WTC11 (cell line): Measurements from ENCODE around the gene CREB3L4. TPM values are rescaled to one million over a fixed set of nuclear protein-coding genes. Genes with fewer than 3 reads are reported as not detected.

Source experiments
- ATAC-seq: fragments of 200-7000 bp; cut with Tn5 transposase; 2 replicates; pipeline ENCODE4 v1.10.0; 2021; ENCODE audit warnings: mild to moderate bottlenecking, moderate library complexity
- CTCF ChIA-PET: fragments of 300-600 bp; sonication (Branson Sonifier 250); formaldehyde crosslinking; loops from one replicate; lab custom pipeline; 2021; ENCODE audit warnings: antibody characterized with exemption; lab: Charles Lee
- POLR2A ChIA-PET: fragments of 350-600 bp; sonication (Branson Sonifier 250); formaldehyde crosslinking; loops from one replicate; lab custom pipeline; 2021; ENCODE audit warnings: antibody characterized with exemption; lab: Charles Lee
- DNase-seq: peaks from one replicate; pipeline ENCODE4 v3.0.0; 2021; ENCODE audit warnings: low spot score
- H3K27ac Mint-ChIP-seq: 2 replicates; pipeline ENCODE4 v1.8.0; 2021; ENCODE audit warnings: mixed read lengths
- H3K27me3 Mint-ChIP-seq: 2 replicates; pipeline ENCODE4 v1.8.0; 2021; ENCODE audit warnings: low read depth, mild to moderate bottlenecking, moderate library complexity, mixed read lengths
- H3K36me3 Mint-ChIP-seq: 2 replicates; pipeline ENCODE4 v1.8.0; 2021; ENCODE audit warnings: mixed read lengths
- H3K4me1 Mint-ChIP-seq: 2 replicates; pipeline ENCODE4 v1.8.0; 2022; ENCODE audit warnings: mixed read lengths
- H3K4me3 Mint-ChIP-seq: 2 replicates; pipeline ENCODE4 v1.8.0; 2021; ENCODE audit warnings: mild to moderate bottlenecking, moderate library complexity, mixed read lengths
- H3K9me3 Mint-ChIP-seq: 2 replicates; pipeline ENCODE4 v1.8.0; 2021; ENCODE audit warnings: mixed read lengths
- ESRRA ChIP-seq: sonication (generic); formaldehyde crosslinking; IDR thresholded peaks from 2 replicates; pipeline ENCODE4 v1.8.1; 2022; ENCODE audit warnings: mild to moderate bottlenecking, missing genetic modification reagents, borderline replicate concordance
- FOXJ3 ChIP-seq: sonication (generic); formaldehyde crosslinking; IDR thresholded peaks from 2 replicates; pipeline ENCODE4 v1.9.0; 2021; ENCODE audit warnings: missing genetic modification reagents, mild to moderate bottlenecking, borderline replicate concordance
- GABPB1 ChIP-seq: sonication (generic); formaldehyde crosslinking; IDR thresholded peaks from 2 replicates; pipeline ENCODE4 v1.8.1; 2023; ENCODE audit warnings: mild to moderate bottlenecking, missing genetic modification reagents
- NFATC4 ChIP-seq: fragments of 250-450 bp; sonication (Bioruptor Pico); IDR thresholded peaks from 2 replicates; pipeline ENCODE4 v1.9.0; 2021; ENCODE audit warnings: mild to moderate bottlenecking
- NR1H2 ChIP-seq: sonication (generic); formaldehyde crosslinking; IDR thresholded peaks from 2 replicates; pipeline ENCODE4 v1.9.0; 2021; ENCODE audit warnings: mild to moderate bottlenecking, moderate library complexity, missing genetic modification reagents
- OVOL2 ChIP-seq: fragments of 250-450 bp; sonication (Bioruptor Pico); IDR thresholded peaks from 2 replicates; pipeline ENCODE4 v1.9.0; 2021; ENCODE audit warnings: mild to moderate bottlenecking, borderline replicate concordance
- TP53 ChIP-seq: sonication (generic); formaldehyde crosslinking; IDR thresholded peaks from 2 replicates; pipeline ENCODE4 v1.8.1; 2023; ENCODE audit warnings: mild to moderate bottlenecking, missing genetic modification reagents
- ZNF138 ChIP-seq: sonication (generic); formaldehyde crosslinking; conservative IDR thresholded peaks from 2 replicates; pipeline ENCODE4 v1.8.1; 2022; ENCODE audit warnings: mild to moderate bottlenecking, moderate library complexity, missing genetic modification reagents
- ZNF317 ChIP-seq: sonication (generic); formaldehyde crosslinking; IDR thresholded peaks from 2 replicates; pipeline ENCODE4 v1.8.1; 2023; ENCODE audit warnings: low read depth, mild to moderate bottlenecking, moderate library complexity, missing genetic modification reagents, borderline replicate concordance
- total RNA-seq: library from RNA; stranded (reverse); gene quantifications from 3 replicates; pipeline ENCODE4 v1.2.3, GENCODE V29; 2021
- TF ChIP-seq, protein P1 (sequence below): fragments of 200-600 bp; IDR thresholded peaks from 2 replicates; pipeline ENCODE4 v1.8.0; 2022; ENCODE audit warnings: antibody characterized with exemption
- TF ChIP-seq, protein P2 (sequence below): fragments of 250-450 bp; sonication (Bioruptor Pico); IDR thresholded peaks from 2 replicates; pipeline ENCODE4 v1.8.0; 2021; ENCODE audit warnings: mild to moderate bottlenecking
- TF ChIP-seq, protein P3 (sequence below): sonication (generic); formaldehyde crosslinking; IDR thresholded peaks from 2 replicates; pipeline ENCODE4 v1.8.1; 2022; ENCODE audit warnings: mild to moderate bottlenecking, moderate library complexity, missing genetic modification reagents
- TF ChIP-seq, protein P4 (sequence below): fragments of 250-450 bp; sonication (Bioruptor Pico); conservative IDR thresholded peaks from 2 replicates; pipeline ENCODE4 v1.9.0; 2021; ENCODE audit warnings: mild to moderate bottlenecking
- TF ChIP-seq, protein P5 (sequence below): sonication (generic); formaldehyde crosslinking; conservative IDR thresholded peaks from 2 replicates; pipeline ENCODE4 v1.8.1; 2023; ENCODE audit warnings: mild to moderate bottlenecking, low read depth, missing genetic modification reagents, moderate library complexity
- TF ChIP-seq, protein P6 (sequence below): sonication (generic); formaldehyde crosslinking; IDR thresholded peaks from 2 replicates; pipeline ENCODE4 v1.8.1; 2023; ENCODE audit warnings: mild to moderate bottlenecking, missing genetic modification reagents, moderate library complexity
- TF ChIP-seq, protein P7 (sequence below): fragments of 250-450 bp; sonication (Bioruptor Pico); IDR thresholded peaks from 2 replicates; pipeline ENCODE4 v2.1.2; 2022; ENCODE audit warnings: mild to moderate bottlenecking, moderate library complexity
- TF ChIP-seq, protein P8 (sequence below): sonication (generic); formaldehyde crosslinking; IDR thresholded peaks from 2 replicates; pipeline ENCODE4 v1.8.0; 2023; ENCODE audit warnings: missing genetic modification reagents, mild to moderate bottlenecking, borderline replicate concordance

The CREB3L4 gene
- total RNA-seq, 1 experiment from 2014 or later: 33.1 TPM

DNA sequence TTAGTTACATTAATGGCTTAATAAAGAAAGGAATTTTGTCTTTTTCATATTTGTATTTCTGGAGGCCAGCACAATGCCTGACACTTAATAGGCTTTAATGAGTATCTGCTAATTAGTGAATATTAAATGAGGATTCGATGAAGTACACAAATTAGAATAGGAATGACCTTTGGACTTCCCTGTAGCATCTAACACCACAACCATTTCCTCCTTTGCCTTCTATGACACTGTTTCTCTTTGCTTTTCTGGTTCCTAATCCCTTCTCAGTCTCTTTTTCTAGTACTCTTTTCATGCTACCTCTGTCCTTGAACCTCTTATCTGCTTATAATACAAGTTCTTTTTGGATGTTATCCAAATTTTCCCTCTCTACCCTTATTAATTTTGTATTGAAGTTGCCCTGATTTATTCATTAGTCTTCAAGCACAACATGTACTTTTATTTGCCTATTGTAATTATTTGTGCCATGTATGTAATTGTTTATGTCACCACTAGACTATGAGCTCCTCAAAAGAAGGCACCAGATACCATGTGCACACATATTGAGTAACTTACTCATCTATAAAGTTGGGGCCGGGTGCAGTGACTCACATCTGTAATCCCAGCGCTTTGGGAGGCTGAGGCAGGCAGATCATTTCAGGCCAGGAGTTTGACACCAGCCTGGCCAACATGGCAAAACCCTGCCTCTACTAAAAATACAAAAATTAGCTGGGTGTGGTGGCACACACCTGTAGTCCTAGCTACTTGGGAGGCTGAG lies 46.6 kb downstream of the CREB3L4 start (continued):
- TF ChIP-seq GABPB1 (CRISPR knock-in tag): no peak
- TF ChIP-seq, protein P1, sequence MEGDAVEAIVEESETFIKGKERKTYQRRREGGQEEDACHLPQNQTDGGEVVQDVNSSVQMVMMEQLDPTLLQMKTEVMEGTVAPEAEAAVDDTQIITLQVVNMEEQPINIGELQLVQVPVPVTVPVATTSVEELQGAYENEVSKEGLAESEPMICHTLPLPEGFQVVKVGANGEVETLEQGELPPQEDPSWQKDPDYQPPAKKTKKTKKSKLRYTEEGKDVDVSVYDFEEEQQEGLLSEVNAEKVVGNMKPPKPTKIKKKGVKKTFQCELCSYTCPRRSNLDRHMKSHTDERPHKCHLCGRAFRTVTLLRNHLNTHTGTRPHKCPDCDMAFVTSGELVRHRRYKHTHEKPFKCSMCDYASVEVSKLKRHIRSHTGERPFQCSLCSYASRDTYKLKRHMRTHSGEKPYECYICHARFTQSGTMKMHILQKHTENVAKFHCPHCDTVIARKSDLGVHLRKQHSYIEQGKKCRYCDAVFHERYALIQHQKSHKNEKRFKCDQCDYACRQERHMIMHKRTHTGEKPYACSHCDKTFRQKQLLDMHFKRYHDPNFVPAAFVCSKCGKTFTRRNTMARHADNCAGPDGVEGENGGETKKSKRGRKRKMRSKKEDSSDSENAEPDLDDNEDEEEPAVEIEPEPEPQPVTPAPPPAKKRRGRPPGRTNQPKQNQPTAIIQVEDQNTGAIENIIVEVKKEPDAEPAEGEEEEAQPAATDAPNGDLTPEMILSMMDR: no peak
- TF ChIP-seq, all 79 proteins: peak for 0

DNA sequence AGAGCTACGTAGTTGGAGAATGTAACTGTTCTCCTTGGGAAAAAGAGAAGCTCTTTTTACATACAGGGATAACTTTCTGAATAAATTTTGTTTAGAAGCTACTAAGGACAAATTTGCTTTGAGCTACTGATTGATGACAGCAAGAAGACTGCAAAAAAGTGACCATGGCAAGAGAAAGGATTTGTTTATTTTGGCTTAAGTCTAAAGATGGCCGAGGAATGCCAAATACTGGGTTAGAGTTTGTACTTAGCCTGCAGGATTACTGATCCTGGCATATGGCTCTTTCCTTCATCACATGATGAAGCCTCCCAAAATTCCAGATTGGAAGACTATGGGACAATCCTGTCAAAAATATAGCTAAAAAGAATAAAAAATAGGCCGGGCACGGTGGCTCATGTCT lies 51.6 kb downstream of the CREB3L4 start:
- ATAC-seq (no peak), DNase-seq (no peak)
- POLR2A ChIA-PET: interaction anchor here (0.6 to 0.7 kb wide), 3 partner anchors 108 to 718 kb away, joined by 3 to 5 read pairs (median 4); no protein-coding TSS in a partner anchor
- no peak overlapping the region for H3K4me3 Mint-ChIP-seq
- CTCF ChIA-PET: no interaction called here
- H3K9me3 Mint-ChIP-seq: no peaks in the 10 kb centered on the region
- H3K27me3 Mint-ChIP-seq: no peaks in the 10 kb centered on the region; the same call in 1 of the 2 replicates
- TF ChIP-seq, protein P2, sequence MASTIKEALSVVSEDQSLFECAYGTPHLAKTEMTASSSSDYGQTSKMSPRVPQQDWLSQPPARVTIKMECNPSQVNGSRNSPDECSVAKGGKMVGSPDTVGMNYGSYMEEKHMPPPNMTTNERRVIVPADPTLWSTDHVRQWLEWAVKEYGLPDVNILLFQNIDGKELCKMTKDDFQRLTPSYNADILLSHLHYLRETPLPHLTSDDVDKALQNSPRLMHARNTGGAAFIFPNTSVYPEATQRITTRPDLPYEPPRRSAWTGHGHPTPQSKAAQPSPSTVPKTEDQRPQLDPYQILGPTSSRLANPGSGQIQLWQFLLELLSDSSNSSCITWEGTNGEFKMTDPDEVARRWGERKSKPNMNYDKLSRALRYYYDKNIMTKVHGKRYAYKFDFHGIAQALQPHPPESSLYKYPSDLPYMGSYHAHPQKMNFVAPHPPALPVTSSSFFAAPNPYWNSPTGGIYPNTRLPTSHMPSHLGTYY (CRISPR knock-in tag): no peak
- TF ChIP-seq, protein P3, sequence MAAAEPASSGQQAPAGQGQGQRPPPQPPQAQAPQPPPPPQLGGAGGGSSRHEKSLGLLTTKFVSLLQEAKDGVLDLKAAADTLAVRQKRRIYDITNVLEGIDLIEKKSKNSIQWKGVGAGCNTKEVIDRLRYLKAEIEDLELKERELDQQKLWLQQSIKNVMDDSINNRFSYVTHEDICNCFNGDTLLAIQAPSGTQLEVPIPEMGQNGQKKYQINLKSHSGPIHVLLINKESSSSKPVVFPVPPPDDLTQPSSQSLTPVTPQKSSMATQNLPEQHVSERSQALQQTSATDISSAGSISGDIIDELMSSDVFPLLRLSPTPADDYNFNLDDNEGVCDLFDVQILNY (CRISPR knock-in tag): no peak
- TF ChIP-seq, protein P4, sequence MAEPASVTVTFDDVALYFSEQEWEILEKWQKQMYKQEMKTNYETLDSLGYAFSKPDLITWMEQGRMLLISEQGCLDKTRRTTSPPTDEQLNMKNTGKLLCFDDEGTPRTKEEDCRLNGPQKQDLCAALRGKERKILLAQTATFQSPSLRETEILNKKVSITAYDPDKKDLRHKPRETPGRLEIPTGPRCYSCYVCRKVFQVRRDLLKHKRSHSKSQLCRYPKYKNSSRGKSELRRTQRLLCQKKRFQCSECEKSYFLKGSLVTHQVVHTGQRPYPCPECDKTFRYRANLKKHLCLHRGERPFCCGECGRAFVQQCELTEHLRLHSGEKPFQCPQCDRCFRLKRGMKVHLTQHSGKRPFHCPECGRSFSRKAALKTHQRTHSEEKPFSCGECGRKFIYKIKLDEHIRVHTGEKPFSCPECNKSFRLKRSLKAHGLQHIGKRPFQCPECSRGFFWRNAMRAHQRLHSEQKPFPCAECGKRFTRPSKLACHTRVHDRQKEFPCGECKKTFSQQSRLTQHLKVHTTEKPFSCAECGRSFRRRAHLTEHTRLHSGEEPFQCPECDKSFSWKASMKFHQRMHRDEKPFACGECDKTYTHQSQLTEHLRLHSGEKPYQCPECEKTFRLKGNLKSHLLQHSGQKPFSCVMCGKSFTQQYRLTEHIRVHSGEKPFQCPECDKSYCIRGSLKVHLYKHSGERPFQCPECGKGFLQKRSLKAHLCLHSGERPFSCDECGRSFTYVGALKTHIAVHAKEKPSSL (CRISPR knock-in tag): no peak
- TF ChIP-seq ZNF317 (CRISPR knock-in tag): no peak
- TF ChIP-seq NR1H2 (CRISPR knock-in tag): no peak
- no peak for TF ChIP-seq ESRRA (CRISPR knock-in tag)
- TF ChIP-seq NFATC4 (CRISPR knock-in tag): no peak
- no peak for TF ChIP-seq TP53
- TF ChIP-seq, protein P5, sequence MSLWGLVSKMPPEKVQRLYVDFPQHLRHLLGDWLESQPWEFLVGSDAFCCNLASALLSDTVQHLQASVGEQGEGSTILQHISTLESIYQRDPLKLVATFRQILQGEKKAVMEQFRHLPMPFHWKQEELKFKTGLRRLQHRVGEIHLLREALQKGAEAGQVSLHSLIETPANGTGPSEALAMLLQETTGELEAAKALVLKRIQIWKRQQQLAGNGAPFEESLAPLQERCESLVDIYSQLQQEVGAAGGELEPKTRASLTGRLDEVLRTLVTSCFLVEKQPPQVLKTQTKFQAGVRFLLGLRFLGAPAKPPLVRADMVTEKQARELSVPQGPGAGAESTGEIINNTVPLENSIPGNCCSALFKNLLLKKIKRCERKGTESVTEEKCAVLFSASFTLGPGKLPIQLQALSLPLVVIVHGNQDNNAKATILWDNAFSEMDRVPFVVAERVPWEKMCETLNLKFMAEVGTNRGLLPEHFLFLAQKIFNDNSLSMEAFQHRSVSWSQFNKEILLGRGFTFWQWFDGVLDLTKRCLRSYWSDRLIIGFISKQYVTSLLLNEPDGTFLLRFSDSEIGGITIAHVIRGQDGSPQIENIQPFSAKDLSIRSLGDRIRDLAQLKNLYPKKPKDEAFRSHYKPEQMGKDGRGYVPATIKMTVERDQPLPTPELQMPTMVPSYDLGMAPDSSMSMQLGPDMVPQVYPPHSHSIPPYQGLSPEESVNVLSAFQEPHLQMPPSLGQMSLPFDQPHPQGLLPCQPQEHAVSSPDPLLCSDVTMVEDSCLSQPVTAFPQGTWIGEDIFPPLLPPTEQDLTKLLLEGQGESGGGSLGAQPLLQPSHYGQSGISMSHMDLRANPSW (CRISPR knock-in tag): no peak
- TF ChIP-seq, protein P6, sequence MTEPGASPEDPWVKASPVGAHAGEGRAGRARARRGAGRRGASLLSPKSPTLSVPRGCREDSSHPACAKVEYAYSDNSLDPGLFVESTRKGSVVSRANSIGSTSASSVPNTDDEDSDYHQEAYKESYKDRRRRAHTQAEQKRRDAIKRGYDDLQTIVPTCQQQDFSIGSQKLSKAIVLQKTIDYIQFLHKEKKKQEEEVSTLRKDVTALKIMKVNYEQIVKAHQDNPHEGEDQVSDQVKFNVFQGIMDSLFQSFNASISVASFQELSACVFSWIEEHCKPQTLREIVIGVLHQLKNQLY (CRISPR knock-in tag): no peak
- no peak for TF ChIP-seq FOXJ3 (CRISPR knock-in tag)
- TF ChIP-seq ZNF138 (CRISPR knock-in tag): no peak
- TF ChIP-seq OVOL2 (CRISPR knock-in tag): no peak
- TF ChIP-seq, protein P7, sequence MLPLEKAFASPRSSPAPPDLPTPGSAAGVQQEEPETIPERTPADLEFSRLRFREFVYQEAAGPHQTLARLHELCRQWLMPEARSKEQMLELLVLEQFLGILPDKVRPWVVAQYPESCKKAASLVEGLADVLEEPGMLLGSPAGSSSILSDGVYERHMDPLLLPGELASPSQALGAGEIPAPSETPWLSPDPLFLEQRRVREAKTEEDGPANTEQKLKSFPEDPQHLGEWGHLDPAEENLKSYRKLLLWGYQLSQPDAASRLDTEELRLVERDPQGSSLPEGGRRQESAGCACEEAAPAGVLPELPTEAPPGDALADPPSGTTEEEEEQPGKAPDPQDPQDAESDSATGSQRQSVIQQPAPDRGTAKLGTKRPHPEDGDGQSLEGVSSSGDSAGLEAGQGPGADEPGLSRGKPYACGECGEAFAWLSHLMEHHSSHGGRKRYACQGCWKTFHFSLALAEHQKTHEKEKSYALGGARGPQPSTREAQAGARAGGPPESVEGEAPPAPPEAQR: no peak
- TF ChIP-seq, protein P8, sequence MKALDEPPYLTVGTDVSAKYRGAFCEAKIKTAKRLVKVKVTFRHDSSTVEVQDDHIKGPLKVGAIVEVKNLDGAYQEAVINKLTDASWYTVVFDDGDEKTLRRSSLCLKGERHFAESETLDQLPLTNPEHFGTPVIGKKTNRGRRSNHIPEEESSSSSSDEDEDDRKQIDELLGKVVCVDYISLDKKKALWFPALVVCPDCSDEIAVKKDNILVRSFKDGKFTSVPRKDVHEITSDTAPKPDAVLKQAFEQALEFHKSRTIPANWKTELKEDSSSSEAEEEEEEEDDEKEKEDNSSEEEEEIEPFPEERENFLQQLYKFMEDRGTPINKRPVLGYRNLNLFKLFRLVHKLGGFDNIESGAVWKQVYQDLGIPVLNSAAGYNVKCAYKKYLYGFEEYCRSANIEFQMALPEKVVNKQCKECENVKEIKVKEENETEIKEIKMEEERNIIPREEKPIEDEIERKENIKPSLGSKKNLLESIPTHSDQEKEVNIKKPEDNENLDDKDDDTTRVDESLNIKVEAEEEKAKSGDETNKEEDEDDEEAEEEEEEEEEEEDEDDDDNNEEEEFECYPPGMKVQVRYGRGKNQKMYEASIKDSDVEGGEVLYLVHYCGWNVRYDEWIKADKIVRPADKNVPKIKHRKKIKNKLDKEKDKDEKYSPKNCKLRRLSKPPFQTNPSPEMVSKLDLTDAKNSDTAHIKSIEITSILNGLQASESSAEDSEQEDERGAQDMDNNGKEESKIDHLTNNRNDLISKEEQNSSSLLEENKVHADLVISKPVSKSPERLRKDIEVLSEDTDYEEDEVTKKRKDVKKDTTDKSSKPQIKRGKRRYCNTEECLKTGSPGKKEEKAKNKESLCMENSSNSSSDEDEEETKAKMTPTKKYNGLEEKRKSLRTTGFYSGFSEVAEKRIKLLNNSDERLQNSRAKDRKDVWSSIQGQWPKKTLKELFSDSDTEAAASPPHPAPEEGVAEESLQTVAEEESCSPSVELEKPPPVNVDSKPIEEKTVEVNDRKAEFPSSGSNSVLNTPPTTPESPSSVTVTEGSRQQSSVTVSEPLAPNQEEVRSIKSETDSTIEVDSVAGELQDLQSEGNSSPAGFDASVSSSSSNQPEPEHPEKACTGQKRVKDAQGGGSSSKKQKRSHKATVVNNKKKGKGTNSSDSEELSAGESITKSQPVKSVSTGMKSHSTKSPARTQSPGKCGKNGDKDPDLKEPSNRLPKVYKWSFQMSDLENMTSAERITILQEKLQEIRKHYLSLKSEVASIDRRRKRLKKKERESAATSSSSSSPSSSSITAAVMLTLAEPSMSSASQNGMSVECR (CRISPR knock-in tag): no peak
- no peaks in the 10 kb centered on the region for H3K36me3 Mint-ChIP-seq
- no peak overlapping the region for H3K27ac Mint-ChIP-seq
- no peaks in the 10 kb centered on the region for H3K4me1 Mint-ChIP-seq
